Kidney tubule cell (primary cell): ENCODE data around the gene UBE3C.
"Not testable (repeated sequence)": the region's sequence is repeated elsewhere in the genome, so short reads cannot be mapped to it uniquely, and the experiment has no call there.

Source experiments
- DNase-seq: peaks from one replicate; pipeline ENCODE4 v3.0.0-alpha.2; 2018; ENCODE audit warnings: low spot score

Gene UBE3C

GRCh38 chr7:157138424-157139110 is at the start of gene UBE3C:
Gene UBE3C, plus strand, starts transcription at chr7:157138926. Its CDS starts 347 bp downstream, at chr7:157139273.
- DNase-seq: peak; percentile 94

- no peak for DNase-seq
Measured at GRCh38 chr7:157089100-157089610, 49.6 kb upstream of the UBE3C start.

GRCh38 chr7:157090485-157091165 is 48.1 kb upstream of the UBE3C start:
- no peak for DNase-seq

- DNase-seq: no peak
Measured at GRCh38 chr7:157096286-157097055, 42.3 kb upstream of the UBE3C start.

- no peak for DNase-seq
Measured at GRCh38 chr7:157097056-157097329, 41.7 kb upstream of the UBE3C start.

- DNase-seq: no peak
Measured at GRCh38 chr7:157097569-157097968, 41.2 kb upstream of the UBE3C start.

DNA sequence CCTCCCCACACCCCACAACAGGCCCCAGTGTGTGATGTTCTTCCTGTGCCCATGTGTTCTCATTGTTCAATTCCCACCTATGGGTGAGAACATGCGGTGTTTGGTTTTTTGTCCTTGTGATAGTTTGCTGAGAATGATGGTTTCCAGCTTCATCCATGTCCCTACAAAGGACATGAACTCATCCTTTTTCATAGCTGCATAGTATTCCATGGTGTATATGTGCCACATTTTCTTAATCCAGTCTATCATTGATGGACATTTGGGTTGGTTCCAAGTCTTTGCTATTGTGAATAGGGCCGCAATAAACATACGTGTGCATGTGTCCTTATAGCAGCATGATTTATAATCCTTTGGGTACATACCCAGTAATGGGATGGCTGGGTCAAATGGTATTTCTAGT is 38.7 kb upstream of the UBE3C start:
- DNase-seq: not testable (repeated sequence)

GRCh38 chr7:157103641-157104040 is 35.1 kb upstream of the UBE3C start:
- not testable (repeated sequence) for DNase-seq

DNA sequence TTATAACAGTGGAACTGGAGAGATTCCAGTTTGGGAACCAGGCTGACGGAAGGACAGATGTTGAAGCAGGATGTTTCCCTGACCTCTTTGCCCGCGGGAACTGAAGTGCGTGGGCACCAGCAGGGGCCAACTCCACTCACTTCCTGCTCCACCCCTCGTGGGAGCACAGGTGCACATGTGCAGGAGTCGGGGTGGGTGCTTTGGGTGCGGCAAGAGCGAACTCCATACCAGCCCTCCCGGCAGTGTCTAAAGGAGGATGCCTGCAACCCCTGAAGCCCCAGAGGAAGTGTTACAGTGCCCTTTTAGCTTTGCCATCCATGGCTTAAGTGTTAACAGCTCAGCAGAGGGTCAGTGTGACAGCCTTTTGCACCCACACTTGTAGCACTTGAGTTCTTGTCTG is 27.4 kb upstream of the UBE3C start:
- DNase-seq: no peak

- no peak for DNase-seq
Measured at GRCh38 chr7:157112706-157113105, 26.0 kb upstream of the UBE3C start.

- no peak for DNase-seq
Measured at GRCh38 chr7:157113607-157114006, 25.1 kb upstream of the UBE3C start.

GRCh38 chr7:157116762-157117161 is 22.0 kb upstream of the UBE3C start:
- DNase-seq: peak; percentile 23

DNA sequence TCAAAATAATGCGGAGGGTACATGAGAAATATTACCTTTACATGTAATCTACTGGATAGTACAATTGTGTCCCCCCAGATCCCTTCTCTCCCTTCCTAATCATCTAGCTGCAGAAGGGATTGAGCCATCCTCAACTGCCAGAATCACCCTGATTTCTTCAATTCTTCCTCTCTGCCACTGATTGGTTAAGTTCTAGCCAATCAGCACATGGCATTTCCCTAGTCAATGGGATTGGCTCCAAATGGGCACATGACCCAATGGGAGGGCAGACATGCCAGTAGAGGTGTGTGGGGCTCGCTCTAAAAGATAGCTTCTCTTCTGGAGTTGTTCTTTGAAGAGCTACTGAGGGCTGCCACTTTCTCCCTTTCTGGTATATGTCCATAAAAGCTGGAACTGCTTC is 20.9 kb upstream of the UBE3C start:
- DNase-seq: no peak

DNA sequence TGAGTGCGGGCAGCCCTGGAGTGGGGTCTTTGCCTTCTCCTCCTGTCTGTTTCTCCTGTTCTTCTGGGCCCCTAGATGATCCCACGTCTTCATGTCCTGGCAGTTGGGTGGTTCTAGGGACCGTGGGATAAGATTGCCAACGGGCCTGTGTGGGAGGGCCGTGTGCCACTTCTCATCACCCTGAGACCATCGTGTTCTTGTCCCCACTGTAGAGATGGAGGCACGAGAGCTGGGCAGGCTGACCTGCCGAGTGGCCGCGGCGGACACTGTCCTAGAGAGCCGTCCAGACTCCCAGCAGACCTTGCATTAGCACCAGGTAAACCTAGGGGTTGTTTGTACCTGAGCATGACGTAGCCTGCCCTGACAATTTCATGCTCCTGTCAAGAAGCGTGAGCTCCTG is 18.5 kb upstream of the UBE3C start:
- DNase-seq: no peak

- DNase-seq: no peak
Measured at GRCh38 chr7:157121184-157121715, 17.5 kb upstream of the UBE3C start.

GRCh38 chr7:157122800-157123495 is 15.8 kb upstream of the UBE3C start:
- no peak for DNase-seq

DNA sequence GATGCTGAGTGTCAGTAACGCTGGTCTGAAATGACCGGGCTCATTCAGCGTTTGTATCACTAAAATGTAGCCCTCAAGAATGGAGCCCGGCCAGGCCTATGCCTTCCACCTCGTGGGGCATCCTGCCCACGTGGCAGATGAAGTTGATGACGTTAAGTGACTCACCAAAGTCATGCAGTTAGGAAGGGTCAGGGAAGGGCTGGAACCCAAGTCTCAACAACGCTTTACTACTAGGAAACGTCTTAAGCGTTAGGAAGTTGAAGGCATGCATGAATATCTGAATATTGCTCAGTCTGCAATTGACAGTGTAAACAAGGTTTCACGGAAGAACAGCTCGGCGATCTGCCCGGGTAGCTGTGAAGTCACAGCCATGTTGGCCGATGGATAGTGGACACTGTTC is 14.0 kb upstream of the UBE3C start:
- no peak for DNase-seq

- no peak for DNase-seq
Measured at GRCh38 chr7:157125376-157126223, 13.1 kb upstream of the UBE3C start.

GRCh38 chr7:157126921-157127320 is 11.8 kb upstream of the UBE3C start:
- no peak for DNase-seq

DNA sequence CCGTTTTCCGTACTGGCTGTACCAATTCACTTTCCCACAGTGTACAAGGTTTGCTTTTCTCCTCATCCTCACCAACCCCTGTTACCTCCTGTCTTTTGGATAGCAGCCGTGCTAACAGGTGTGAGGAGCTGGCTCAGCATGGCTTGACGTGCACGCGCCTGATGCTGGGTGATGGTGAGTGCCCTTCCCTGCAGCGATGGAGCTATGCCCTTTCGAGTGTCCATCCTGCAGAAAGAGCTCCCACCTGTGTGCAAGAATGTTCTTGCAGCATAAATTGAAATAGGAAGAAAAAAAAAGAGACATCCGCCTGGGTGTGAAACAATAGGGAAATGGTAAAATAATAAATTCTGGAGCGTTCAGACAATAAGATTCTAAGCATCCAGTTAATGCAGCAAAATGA is 9.5 kb upstream of the UBE3C start:
- no peak for DNase-seq

- DNase-seq: no peak
Measured at GRCh38 chr7:157129907-157130460, 8.7 kb upstream of the UBE3C start.
